Measurements from ENCODE around the gene ZBTB40.

- TF ChIP-seq SMC3 (IDR thresholded peaks at IDR 0.05) = no peak
- TF ChIP-seq POLR2A (IDR thresholded peaks at IDR 0.05; ENCODE audit: low read length) = no peak
- no peak for TF ChIP-seq NFE2L2 (conservative IDR thresholded peaks at IDR 0.05; ENCODE audit: low read length)
- TF ChIP-seq CBX8 (IDR thresholded peaks at IDR 0.05) = no peak
- TF ChIP-seq CTCF (IDR thresholded peaks at IDR 0.05) = no peak
- no peak for TF ChIP-seq REST (IDR thresholded peaks at IDR 0.05)
- TF ChIP-seq MAFK (IDR thresholded peaks at IDR 0.05; ENCODE audit: partially characterized antibody) = no peak
- TF ChIP-seq ZSCAN20 (CRISPR knock-in tag; IDR thresholded peaks at IDR 0.05) = no peak
These were observed 11.3 kb downstream of the ZBTB40 start for GRCh38 chr1:22462928-22463327.
